ENCODE results near the gene DUSP28.

The DUSP28 gene

DNA sequence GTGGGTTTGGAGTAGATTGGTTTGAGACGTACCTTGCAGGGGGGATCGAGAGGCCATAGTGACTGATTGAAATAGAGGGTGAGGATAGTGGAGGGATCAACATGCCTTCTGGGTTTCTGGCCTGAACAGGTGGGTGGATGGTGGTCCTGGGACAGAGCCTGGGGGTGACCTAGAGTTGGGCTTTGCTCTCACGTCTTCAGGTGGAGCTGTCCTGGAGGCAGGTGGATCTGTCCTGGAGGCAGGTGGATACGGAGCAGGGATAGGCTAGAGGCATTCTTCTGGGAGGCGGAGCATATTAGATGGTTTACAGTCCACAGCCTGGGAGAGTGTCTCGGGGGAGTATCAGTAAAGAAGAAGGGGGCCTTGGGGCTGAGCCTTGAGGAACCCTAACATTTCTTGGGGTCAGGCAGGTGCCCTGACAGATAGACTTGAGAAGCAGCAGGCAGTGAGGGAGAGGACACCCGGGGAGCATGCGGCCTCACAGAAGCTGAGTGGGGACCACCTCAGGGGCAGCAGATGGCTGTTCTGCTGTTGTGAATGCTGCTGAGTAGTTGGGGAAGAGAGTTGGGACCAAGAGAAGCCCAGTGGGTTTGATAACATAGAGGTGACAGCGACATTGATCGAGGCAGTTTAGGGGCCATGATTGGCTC lies 28.0 kb downstream of the DUSP28 start:
- peak overlapping the region; percentile 98 for H3K4me3 ChIP-seq (ENCODE audit: extremely low read depth, insufficient read depth, low read length, poor library complexity, severe bottlenecking)
- 92 to 96% methylated on average over 7 to 9 of the region's 10 CpGs for WGBS, 2 experiments (ENCODE audit: insufficient coverage in 2 of 2)

DNA sequence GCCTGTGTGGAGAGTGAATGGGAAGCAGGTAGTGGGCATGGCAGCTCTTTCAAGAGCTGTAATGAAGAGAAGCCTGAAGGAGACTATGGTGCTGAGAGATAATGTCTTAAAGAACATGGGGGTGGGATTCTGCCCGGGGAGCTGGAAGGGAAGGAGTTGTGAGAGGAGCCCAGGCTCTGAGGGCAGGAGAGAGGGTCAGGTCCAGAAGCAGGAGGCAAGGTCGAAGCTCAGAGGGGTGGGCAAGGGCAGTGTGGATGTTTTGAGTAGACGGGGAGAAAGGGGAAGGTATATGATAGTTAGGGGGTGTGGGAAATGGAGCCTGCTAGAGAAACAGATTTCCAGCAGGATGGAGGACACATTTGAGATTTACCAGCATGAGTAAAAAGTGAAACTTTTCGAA lies 28.5 kb downstream of the DUSP28 start:
- H3K4me1 ChIP-seq (ENCODE audit: control insufficient read depth, insufficient read depth, low read length, poor library complexity, severe bottlenecking) = peaks cover 30% of the 10 kb centered on the region
- 94 to 95% methylated on average over 4 of the region's 4 CpGs for WGBS, 2 experiments (ENCODE audit: insufficient coverage in 2 of 2)
- no peaks in the 10 kb centered on the region for H3K9me3 ChIP-seq (ENCODE audit: control insufficient read depth, low read length)
- H3K4me3 ChIP-seq (ENCODE audit: extremely low read depth, insufficient read depth, low read length, poor library complexity, severe bottlenecking) = no peak overlapping the region
- peaks cover 41% of the 10 kb centered on the region for H3K36me3 ChIP-seq (ENCODE audit: control insufficient read depth, insufficient read depth, low read length)
- H3K27ac ChIP-seq (ENCODE audit: low read depth, low read length, severe bottlenecking) = no peak overlapping the region

More for the DNA sequence above, 28.0 kb downstream of the DUSP28 start:
- Histone ChIP-seq H3K4me1 (ENCODE audit: control insufficient read depth, insufficient read depth, low read length, poor library complexity, severe bottlenecking) (peaks cover 35% of the 10 kb centered on the region), H3K9me3 (ENCODE audit: control insufficient read depth, low read length) (no peaks in the 10 kb centered on the region), H3K36me3 (ENCODE audit: control insufficient read depth, insufficient read depth, low read length) (peaks cover 42% of the 10 kb centered on the region), H3K27ac (ENCODE audit: low read depth, low read length, severe bottlenecking) (no peak overlapping the region)

DNA sequence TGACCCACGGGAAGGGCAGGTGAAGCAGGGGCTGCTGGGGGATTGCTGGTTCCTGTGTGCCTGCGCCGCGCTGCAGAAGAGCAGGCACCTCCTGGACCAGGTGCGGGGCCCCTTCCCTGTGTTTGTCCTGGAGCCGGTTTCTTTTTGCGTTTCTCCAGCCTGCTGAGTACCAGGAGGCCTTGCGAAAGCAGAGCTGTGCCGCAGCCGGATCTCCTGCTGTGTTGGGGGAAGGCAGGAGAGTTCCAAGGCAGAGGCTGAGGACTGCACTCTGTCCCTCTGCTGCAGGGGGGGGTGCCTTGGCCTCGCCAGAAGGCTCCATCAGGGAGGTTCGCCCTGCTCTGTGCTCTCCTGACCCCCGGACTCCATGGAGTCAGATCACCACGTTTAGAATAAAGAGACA lies 29.2 kb downstream of the DUSP28 start:
- 86 to 89% methylated on average over 12 to 14 of the region's 14 CpGs for WGBS, 2 experiments (ENCODE audit: insufficient coverage in 2 of 2)
- Histone ChIP-seq H3K4me3 (ENCODE audit: extremely low read depth, insufficient read depth, low read length, poor library complexity, severe bottlenecking) (no peak overlapping the region), H3K9me3 (ENCODE audit: control insufficient read depth, low read length) (no peaks in the 10 kb centered on the region), H3K27ac (ENCODE audit: low read depth, low read length, severe bottlenecking) (no peak overlapping the region), H3K4me1 (ENCODE audit: control insufficient read depth, insufficient read depth, low read length, poor library complexity, severe bottlenecking) (peaks cover 29% of the 10 kb centered on the region), H3K36me3 (ENCODE audit: control insufficient read depth, insufficient read depth, low read length) (peaks cover 40% of the 10 kb centered on the region)

DNA sequence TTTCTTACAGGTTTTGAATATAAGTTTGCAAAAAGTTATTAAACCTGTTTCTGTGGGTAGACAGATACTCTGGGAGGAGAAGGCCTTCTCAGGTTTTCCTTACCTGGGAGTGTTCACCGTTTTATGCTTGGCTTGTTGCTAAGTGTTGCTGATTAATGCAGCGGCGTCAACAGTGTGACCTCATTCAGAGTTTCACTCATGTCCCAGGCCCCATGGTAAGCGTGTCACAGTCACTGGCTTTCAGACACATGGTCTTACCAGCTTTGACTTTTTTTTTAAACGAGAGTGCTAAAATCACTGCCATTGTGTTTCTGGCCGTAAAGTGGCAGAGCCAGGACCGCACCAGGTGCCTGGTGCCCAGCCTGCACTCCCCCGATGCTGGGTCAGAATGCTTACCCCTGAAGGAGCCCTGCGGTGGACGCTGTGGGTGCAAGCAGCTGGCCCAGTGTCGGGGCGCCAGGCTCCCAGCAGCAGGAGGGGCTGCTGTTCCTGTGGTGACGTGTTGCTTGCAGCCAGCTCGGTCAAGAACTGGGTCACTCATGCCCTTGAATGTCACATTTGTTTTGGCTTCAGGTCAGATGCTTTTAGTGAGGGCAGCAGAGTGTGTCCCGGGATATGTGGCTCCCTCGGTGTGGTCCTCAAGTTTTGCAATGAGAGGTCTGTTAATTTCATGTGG lies 29.8 kb downstream of the DUSP28 start:
- Histone ChIP-seq H3K9me3 (ENCODE audit: control insufficient read depth, low read length) (no peaks in the 10 kb centered on the region), H3K36me3 (ENCODE audit: control insufficient read depth, insufficient read depth, low read length) (peaks cover 34% of the 10 kb centered on the region), H3K27ac (ENCODE audit: low read depth, low read length, severe bottlenecking) (no peak overlapping the region), H3K4me3 (ENCODE audit: extremely low read depth, insufficient read depth, low read length, poor library complexity, severe bottlenecking) (no peak overlapping the region), H3K4me1 (ENCODE audit: control insufficient read depth, insufficient read depth, low read length, poor library complexity, severe bottlenecking) (peaks cover 22% of the 10 kb centered on the region)
- WGBS, 2 experiments (ENCODE audit: insufficient coverage in 2 of 2) = 88 to 92% methylated on average over 13 to 16 of the region's 16 CpGs

DNA sequence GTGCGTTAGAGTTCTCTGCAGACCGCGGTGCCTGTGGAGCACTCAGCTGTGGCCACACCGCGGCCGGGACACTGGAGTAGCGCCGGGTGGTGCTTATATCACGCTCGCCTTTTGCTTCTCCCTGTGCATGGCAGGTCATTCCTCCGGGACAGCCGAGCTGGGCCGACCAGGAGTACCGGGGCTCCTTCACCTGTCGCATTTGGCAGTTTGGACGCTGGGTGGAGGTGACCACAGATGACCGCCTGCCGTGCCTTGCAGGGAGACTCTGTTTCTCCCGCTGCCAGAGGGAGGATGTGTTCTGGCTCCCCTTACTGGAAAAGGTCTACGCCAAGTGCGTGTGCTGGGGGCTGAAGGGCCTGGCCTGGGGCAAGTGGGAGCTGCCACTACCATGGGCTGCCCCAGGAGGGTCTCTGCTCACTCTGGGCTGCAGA lies 30.5 kb downstream of the DUSP28 start:
- WGBS, 2 experiments (ENCODE audit: insufficient coverage in 2 of 2) = 93 to 98% methylated on average over 19 to 21 of the region's 21 CpGs
- Histone ChIP-seq H3K4me1 (ENCODE audit: control insufficient read depth, insufficient read depth, low read length, poor library complexity, severe bottlenecking) (peaks cover 16% of the 10 kb centered on the region), H3K9me3 (ENCODE audit: control insufficient read depth, low read length) (no peaks in the 10 kb centered on the region), H3K4me3 (ENCODE audit: extremely low read depth, insufficient read depth, low read length, poor library complexity, severe bottlenecking) (no peak overlapping the region), H3K27ac (ENCODE audit: low read depth, low read length, severe bottlenecking) (peak overlapping the region; percentile 2), H3K36me3 (ENCODE audit: control insufficient read depth, insufficient read depth, low read length) (peaks cover 31% of the 10 kb centered on the region)

DNA sequence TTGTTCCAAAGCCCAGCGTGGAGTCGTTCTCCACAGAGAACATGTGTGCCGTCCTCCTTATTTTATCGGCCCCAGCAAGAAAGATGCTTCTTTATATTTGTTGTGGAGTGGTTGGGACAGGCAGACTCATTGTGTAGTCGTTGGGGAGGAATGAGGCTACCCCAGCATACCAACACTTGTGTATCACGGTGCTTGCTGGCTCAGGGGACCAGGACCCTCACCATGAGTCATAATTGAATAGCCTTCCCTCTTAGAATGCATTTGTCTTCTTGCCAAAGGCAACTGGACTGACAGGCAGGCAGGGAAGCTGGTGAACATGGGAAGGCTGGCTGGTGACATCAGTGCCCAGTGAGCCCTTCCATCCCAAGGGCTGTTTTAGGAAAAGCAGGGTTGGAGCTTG lies 31.1 kb downstream of the DUSP28 start:
- 71 to 100% methylated on average over 1 to 2 of the region's 6 CpGs for WGBS, 2 experiments (ENCODE audit: insufficient coverage in 2 of 2)

DNA sequence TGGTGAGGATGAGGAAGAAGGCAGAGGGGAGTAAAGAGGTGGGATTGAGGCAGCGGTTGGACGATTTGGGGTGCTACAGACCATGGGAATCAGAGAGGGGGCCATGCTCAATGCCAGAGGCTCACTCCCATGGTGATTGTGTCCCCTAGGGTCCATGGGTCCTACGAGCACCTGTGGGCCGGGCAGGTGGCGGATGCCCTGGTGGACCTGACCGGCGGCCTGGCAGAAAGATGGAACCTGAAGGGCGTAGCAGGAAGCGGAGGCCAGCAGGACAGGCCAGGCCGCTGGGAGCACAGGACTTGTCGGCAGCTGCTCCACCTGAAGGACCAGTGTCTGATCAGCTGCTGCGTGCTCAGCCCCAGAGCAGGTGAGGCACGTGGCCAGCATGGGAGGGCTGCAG lies 31.6 kb downstream of the DUSP28 start:
- WGBS, 2 experiments (ENCODE audit: insufficient coverage in 2 of 2) = 95 to 96% methylated on average over 13 of the region's 13 CpGs
- peaks cover 16% of the 10 kb centered on the region for H3K4me1 ChIP-seq (ENCODE audit: control insufficient read depth, insufficient read depth, low read length, poor library complexity, severe bottlenecking)
- no peaks in the 10 kb centered on the region for H3K9me3 ChIP-seq (ENCODE audit: control insufficient read depth, low read length)
- H3K36me3 ChIP-seq (ENCODE audit: control insufficient read depth, insufficient read depth, low read length) = peaks cover 39% of the 10 kb centered on the region
- H3K4me3 ChIP-seq (ENCODE audit: extremely low read depth, insufficient read depth, low read length, poor library complexity, severe bottlenecking) = no peak overlapping the region
- H3K27ac ChIP-seq (ENCODE audit: low read depth, low read length, severe bottlenecking) = no peak overlapping the region

More for the DNA sequence above, 31.1 kb downstream of the DUSP28 start:
- Histone ChIP-seq H3K36me3 (ENCODE audit: control insufficient read depth, insufficient read depth, low read length) (peaks cover 36% of the 10 kb centered on the region), H3K27ac (ENCODE audit: low read depth, low read length, severe bottlenecking) (no peak overlapping the region), H3K4me1 (ENCODE audit: control insufficient read depth, insufficient read depth, low read length, poor library complexity, severe bottlenecking) (peaks cover 16% of the 10 kb centered on the region), H3K4me3 (ENCODE audit: extremely low read depth, insufficient read depth, low read length, poor library complexity, severe bottlenecking) (no peak overlapping the region), H3K9me3 (ENCODE audit: control insufficient read depth, low read length) (no peaks in the 10 kb centered on the region)

DNA sequence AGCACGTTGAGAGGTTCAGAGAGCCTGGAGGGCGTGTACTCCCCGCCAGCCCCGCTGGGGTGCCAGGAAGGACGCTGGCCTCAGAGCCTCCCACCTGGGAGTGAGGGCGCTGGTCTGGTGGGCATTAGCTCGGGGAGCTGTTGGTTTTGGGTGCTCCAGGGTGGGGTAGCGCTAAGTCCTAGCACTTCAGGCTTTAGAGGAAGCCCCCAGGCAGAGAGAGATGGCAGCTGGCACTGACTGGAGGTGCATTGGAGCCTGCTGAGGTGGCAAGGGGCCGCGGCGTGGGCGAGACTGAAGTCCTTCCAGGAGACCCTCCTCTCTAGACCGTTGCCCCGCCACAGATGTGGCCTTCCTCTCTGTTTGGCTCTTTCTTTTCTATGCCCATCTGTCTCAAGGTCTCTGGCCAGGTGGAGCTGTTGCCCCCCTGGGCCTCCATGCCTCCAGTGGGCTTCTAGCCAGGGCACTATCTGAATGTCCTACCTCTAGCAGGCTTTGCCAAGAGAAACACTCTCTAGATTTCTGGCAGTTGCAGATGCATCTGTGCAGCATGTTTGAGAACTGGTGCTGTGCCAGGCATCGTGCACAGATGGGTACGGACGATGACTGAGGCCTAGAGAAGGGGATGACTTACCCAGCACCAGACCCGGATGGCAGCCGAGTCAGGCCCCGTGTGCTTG lies 33.0 kb downstream of the DUSP28 start:
- Histone ChIP-seq H3K9me3 (ENCODE audit: control insufficient read depth, low read length) (no peaks in the 10 kb centered on the region), H3K27ac (ENCODE audit: low read depth, low read length, severe bottlenecking) (no peak overlapping the region), H3K36me3 (ENCODE audit: control insufficient read depth, insufficient read depth, low read length) (peaks cover 48% of the 10 kb centered on the region), H3K4me1 (ENCODE audit: control insufficient read depth, insufficient read depth, low read length, poor library complexity, severe bottlenecking) (peaks cover 12% of the 10 kb centered on the region), H3K4me3 (ENCODE audit: extremely low read depth, insufficient read depth, low read length, poor library complexity, severe bottlenecking) (no peak overlapping the region)
- WGBS, 2 experiments (ENCODE audit: insufficient coverage in 2 of 2) = 94 to 96% methylated on average over 10 to 20 of the region's 20 CpGs

DNA sequence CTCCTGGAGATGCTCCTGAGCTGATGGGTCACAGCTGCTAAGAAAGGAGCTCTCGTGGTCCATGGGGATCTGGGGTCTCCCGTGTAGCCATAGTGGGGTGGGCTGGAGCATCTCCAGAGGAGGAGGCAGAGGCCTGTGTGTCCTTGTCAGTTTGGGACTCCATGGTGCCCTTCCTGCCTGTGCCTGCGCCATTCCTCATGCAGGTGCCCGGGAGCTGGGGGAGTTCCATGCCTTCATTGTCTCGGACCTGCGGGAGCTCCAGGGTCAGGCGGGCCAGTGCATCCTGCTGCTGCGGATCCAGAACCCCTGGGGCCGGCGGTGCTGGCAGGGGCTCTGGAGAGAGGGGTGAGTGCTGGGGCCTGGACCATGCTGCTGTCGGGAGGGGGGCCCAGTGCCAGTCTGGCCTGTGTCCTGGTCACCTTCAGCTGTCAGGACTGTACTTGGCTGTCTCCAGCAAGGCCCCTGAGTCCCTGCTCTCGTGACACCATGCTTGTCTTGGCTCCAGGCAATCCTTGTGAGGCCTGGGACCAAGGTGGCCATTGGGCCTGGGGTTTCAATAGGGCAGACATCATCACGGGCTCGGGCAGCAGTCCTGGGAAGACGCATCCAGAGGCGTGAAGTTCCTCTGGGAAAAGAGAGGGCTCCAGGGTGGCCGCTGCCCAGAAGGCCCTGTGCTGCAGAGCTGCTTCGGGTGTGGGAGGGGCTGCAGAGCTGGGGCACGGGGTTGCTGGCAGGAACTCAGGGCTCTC lies 33.7 kb downstream of the DUSP28 start:
- H3K27ac ChIP-seq (ENCODE audit: low read depth, low read length, severe bottlenecking) = no peak overlapping the region
- WGBS, 2 experiments (ENCODE audit: insufficient coverage in 2 of 2) = 93 to 97% methylated on average over 14 to 18 of the region's 19 CpGs
- peaks cover 53% of the 10 kb centered on the region for H3K36me3 ChIP-seq (ENCODE audit: control insufficient read depth, insufficient read depth, low read length)
- peaks cover 11% of the 10 kb centered on the region for H3K4me1 ChIP-seq (ENCODE audit: control insufficient read depth, insufficient read depth, low read length, poor library complexity, severe bottlenecking)
- H3K4me3 ChIP-seq (ENCODE audit: extremely low read depth, insufficient read depth, low read length, poor library complexity, severe bottlenecking) = no peak overlapping the region
- H3K9me3 ChIP-seq (ENCODE audit: control insufficient read depth, low read length) = no peaks in the 10 kb centered on the region

DNA sequence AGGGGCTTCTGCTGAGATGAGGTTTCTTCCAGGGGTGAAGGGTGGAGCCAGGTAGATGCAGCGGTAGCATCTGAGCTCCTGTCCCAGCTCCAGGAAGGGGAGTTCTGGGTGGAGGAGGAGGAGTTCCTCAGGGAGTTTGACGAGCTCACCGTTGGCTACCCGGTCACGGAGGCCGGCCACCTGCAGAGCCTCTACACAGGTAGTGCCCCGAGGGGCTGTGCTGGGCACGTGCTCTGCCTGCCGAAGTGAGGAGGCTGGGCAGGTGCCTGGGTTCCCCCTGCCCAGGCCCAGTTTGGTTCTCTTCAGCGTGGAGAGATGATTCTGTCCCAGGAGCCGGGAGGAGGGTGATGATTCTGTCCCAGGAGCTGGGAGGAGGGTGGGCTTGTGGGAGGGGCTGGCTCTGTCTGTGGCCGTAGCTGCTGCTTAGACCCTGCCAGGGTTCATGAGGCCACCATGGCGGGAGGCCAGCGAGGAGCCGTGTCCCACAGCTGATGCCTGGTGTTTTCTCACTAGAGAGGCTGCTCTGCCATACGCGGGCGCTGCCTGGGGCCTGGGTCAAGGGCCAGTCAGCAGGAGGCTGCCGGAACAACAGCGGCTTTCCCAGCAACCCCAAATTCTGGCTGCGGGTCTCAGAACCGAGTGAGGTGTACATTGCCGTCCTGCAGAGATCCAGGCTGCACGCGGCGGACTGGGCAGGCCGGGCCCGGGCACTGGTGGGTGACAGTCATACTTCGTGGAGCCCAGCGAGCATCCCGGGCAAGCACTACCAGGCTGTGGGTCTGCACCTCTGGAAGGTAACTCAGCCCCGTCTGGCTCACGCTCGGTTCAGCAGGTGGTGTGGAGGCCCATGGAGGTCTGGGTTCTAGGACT lies 34.6 kb downstream of the DUSP28 start:
- 93 to 97% methylated on average over 26 to 34 of the region's 34 CpGs for WGBS, 2 experiments (ENCODE audit: insufficient coverage in 2 of 2)

More for the DNA sequence above, 34.6 kb downstream of the DUSP28 start:
- no peak overlapping the region for H3K4me3 ChIP-seq (ENCODE audit: extremely low read depth, insufficient read depth, low read length, poor library complexity, severe bottlenecking)
- no peaks in the 10 kb centered on the region for H3K9me3 ChIP-seq (ENCODE audit: control insufficient read depth, low read length)
- peaks cover 11% of the 10 kb centered on the region for H3K4me1 ChIP-seq (ENCODE audit: control insufficient read depth, insufficient read depth, low read length, poor library complexity, severe bottlenecking)
- no peak overlapping the region for H3K27ac ChIP-seq (ENCODE audit: low read depth, low read length, severe bottlenecking)
- H3K36me3 ChIP-seq (ENCODE audit: control insufficient read depth, insufficient read depth, low read length) = peaks cover 47% of the 10 kb centered on the region
